Keratinocyte (primary cell): Measurements from ENCODE around the gene SLC9A2. TPM values are rescaled to one million over a fixed set of nuclear protein-coding genes. Genes with fewer than 3 reads are reported as not detected.

ENCODE experiments used
- DNase-seq: peaks from one replicate; pipeline ENCODE4 v3.0.0-alpha.2; 2011; ENCODE audit warnings: low read depth, missing footprints, low spot score
- FAIRE-seq: peaks from 2 replicates; lab custom pipeline; 2011; peaks lifted over from hg19 to GRCh38; lab: Jason Lieb, UNC
- H2AFZ ChIP-seq: 2 replicates; pipeline ENCODE4 v1.6.0; 2012; ENCODE audit warnings: low read length, control low read depth, inconsistent platforms; ENCODE audit not compliant: control insufficient read depth
- H3K27ac ChIP-seq: 2 replicates; pipeline ENCODE4 v1.5.1; 2011; ENCODE audit warnings: low read length; ENCODE audit not compliant: control insufficient read depth, insufficient read depth
- H3K27me3 ChIP-seq: 3 replicates; pipeline ENCODE4 v1.6.0; 2011; ENCODE audit warnings: low read length; ENCODE audit not compliant: control insufficient read depth, insufficient read depth; ENCODE audit errors: extremely low read depth
- H3K36me3 ChIP-seq, 2 experiments: 2 replicates in 1 of 2; 3 replicates in 1 of 2; pipeline ENCODE4 v1.5.1; 2011; ENCODE audit warnings: low read length in 2 of 2, mild to moderate bottlenecking in 1 of 2; ENCODE audit not compliant: control insufficient read depth in 2 of 2, insufficient read depth in 2 of 2; ENCODE audit errors: extremely low read depth in 1 of 2
- H3K4me1 ChIP-seq: 3 replicates; pipeline ENCODE4 v1.5.1; 2011; ENCODE audit warnings: low read length; ENCODE audit not compliant: control insufficient read depth, insufficient read depth; ENCODE audit errors: extremely low read depth
- H3K4me2 ChIP-seq: 3 replicates; pipeline ENCODE4 v1.6.0; 2011; ENCODE audit warnings: low read depth, low read length; ENCODE audit not compliant: control insufficient read depth, insufficient read depth; ENCODE audit errors: extremely low read depth
- H3K4me3 ChIP-seq, 3 experiments: fragments of 200-600 bp in 1 of 3; sonication (generic) in 1 of 3; 2 replicates in 2 of 3; 3 replicates in 1 of 3; pipeline ENCODE4 v1.5.1; 2011 to 2016; ENCODE audit warnings: low read length in 3 of 3, mild to moderate bottlenecking in 3 of 3, control low read depth in 2 of 3, inconsistent platforms in 1 of 3, low read depth in 1 of 3, mixed read lengths in 1 of 3, mixed run types in 1 of 3, moderate library complexity in 1 of 3; ENCODE audit not compliant: control insufficient read depth in 2 of 3, insufficient read depth in 2 of 3; ENCODE audit errors: extremely low read depth in 1 of 3
- H3K79me2 ChIP-seq: 2 replicates; pipeline ENCODE4 v1.6.0; 2012; ENCODE audit warnings: low read length; ENCODE audit not compliant: control insufficient read depth, insufficient read depth
- H3K9ac ChIP-seq: 3 replicates; pipeline ENCODE4 v1.6.0; 2011; ENCODE audit warnings: low read length; ENCODE audit not compliant: control insufficient read depth, insufficient read depth; ENCODE audit errors: extremely low read depth
- H3K9me1 ChIP-seq: 3 replicates; pipeline ENCODE4 v1.6.0; 2011; ENCODE audit warnings: low read length; ENCODE audit not compliant: control insufficient read depth, insufficient read depth; ENCODE audit errors: extremely low read depth
- H3K9me3 ChIP-seq: 2 replicates; pipeline ENCODE4 v1.5.1; 2012; ENCODE audit warnings: low read depth, low read length; ENCODE audit not compliant: control insufficient read depth
- H4K20me1 ChIP-seq: 3 replicates; pipeline ENCODE4 v1.6.0; 2011; ENCODE audit warnings: low read length; ENCODE audit not compliant: control insufficient read depth, insufficient read depth; ENCODE audit errors: extremely low read depth
- CTCF ChIP-seq, 3 experiments: IDR thresholded peaks in 1 of 3; conservative IDR thresholded peaks in 1 of 3; optimal IDR thresholded peaks in 1 of 3; 2 replicates in 2 of 3; 3 replicates in 1 of 3; pipeline versions ENCODE3 to v1.5.1; 2011; ENCODE audit warnings: low read length in 3 of 3, mild to moderate bottlenecking in 3 of 3, moderate library complexity in 2 of 3, control low read depth in 1 of 3, inconsistent platforms in 1 of 3; ENCODE audit not compliant: insufficient read depth in 2 of 3; ENCODE audit errors: extremely low read depth in 1 of 3
- EZH2 ChIP-seq: IDR thresholded peaks from one replicate; pipeline ENCODE4 v1.6.1; 2012; ENCODE audit warnings: inconsistent platforms, mild to moderate bottlenecking, low read length, moderate library complexity
- dilution Hi-C: fragments of 300-500 bp; cut with MboI; formaldehyde crosslinking; loops from one replicate; pipeline ENCODE4 v1.7.0; 2020; ENCODE audit warnings: low sequenced_read_pairs; ENCODE audit not compliant: extremely low pct_ligation_motif_present
- polyA plus RNA-seq, 5 experiments: library from polyadenylated mRNA; depleted of rRNA in 3 of 5; stranded (reverse) in 3 of 5; stranded (forward) in 1 of 5; unstranded in 1 of 5; fragments of >200 nt; gene quantifications; 1 replicate in 1 of 5; 2 replicates in 3 of 5; 3 replicates in 1 of 5; pipeline versions ENCODE4 v1.2.1 to v1.2.3, GENCODE V29; 2011 to 2012; ENCODE audit warnings: missing spikeins in 2 of 5, low read depth in 1 of 5, low replicate concordance in 1 of 5

SLC9A2 gene
- polyA plus RNA-seq, 1 donor (not counting 4 experiments of a cell fraction or from before 2014, with no cell fraction given), result 0.13 TPM

GRCh38 chr2:102743259-102743658 is 123.9 kb downstream of the SLC9A2 start:
- H3K36me3 ChIP-seq, result no peaks in the 10 kb centered on the region
- no peaks in the 10 kb centered on the region for H3K9me1 ChIP-seq
- H3K9ac ChIP-seq, result no peak overlapping the region
- H2AFZ ChIP-seq, result no peak overlapping the region
- H3K79me2 ChIP-seq, result no peaks in the 10 kb centered on the region
- no peak overlapping the region for H3K4me3 ChIP-seq
- no peak overlapping the region for H3K27ac ChIP-seq
- DNase-seq (no peak), FAIRE-seq (no peak)
- no peaks in the 10 kb centered on the region for H3K9me3 ChIP-seq
- H3K27me3 ChIP-seq, result no peaks in the 10 kb centered on the region
- no peaks in the 10 kb centered on the region for H3K4me1 ChIP-seq
- TF ChIP-seq CTCF (optimal IDR thresholded peaks at IDR 0.05 in 1 of 3, IDR thresholded peaks at IDR 0.05 in 1 of 3, conservative IDR thresholded peaks at IDR 0.05 in 1 of 3; ENCODE audit: extremely low read depth in 1 of 3, insufficient read depth in 2 of 3, low read length in 3 of 3), result no peak
- TF ChIP-seq EZH2, result no peak
- no peak overlapping the region for H3K4me2 ChIP-seq
- dilution Hi-C loops, result no loop called here
- no peaks in the 10 kb centered on the region for H4K20me1 ChIP-seq

GRCh38 chr2:102748107-102748506 is 128.8 kb downstream of the SLC9A2 start:
- no peak for DNase-seq
- Histone ChIP-seq H3K36me3 (no peaks in the 10 kb centered on the region), H3K27ac (no peak overlapping the region), H3K4me2 (no peak overlapping the region), H3K79me2 (no peaks in the 10 kb centered on the region), H2AFZ (no peak overlapping the region), H3K9me3 (no peaks in the 10 kb centered on the region), H3K4me3 (no peak overlapping the region), H3K4me1 (no peaks in the 10 kb centered on the region), H3K9ac (no peak overlapping the region), H4K20me1 (no peaks in the 10 kb centered on the region), H3K9me1 (no peaks in the 10 kb centered on the region), H3K27me3 (no peaks in the 10 kb centered on the region)
- dilution Hi-C loops, result no loop called here
- no peak for FAIRE-seq
- TF ChIP-seq EZH2 (no peak), CTCF (optimal IDR thresholded peaks at IDR 0.05 in 1 of 3, IDR thresholded peaks at IDR 0.05 in 1 of 3, conservative IDR thresholded peaks at IDR 0.05 in 1 of 3; ENCODE audit: extremely low read depth in 1 of 3, insufficient read depth in 2 of 3, low read length in 3 of 3) (no peak)
